Measurements from ENCODE around the gene WDR1. TPM values are rescaled to one million over a fixed set of nuclear protein-coding genes. Genes with fewer than 3 reads are reported as not detected.

Gene WDR1
- total and polyA plus RNA-seq, 2 donors (not counting 3 experiments of a cell fraction or from before 2014, with no cell fraction given), result 590 to 660 TPM

DNA sequence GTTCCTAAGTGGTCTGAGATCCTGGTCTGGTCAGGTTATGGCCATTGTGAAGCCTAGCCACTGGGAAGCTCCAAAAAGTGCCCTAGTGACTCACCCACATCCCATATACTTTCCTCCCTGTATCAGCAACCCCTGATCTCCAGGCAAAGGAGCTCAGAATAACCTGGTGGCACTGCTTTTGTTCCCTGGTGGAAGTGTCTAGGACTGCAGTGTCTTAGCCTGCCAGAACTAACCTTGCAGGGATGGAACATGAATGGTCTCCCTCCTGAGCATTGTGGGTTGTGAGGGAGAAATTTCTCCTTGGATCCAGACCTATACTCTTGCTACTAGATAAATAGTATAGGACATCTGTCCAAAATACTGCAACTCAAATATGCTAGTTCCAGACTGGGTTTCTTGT lies 27.9 kb upstream of the WDR1 start:
- Histone ChIP-seq H3K27ac (ENCODE audit: insufficient read depth, low read depth, low read length) (no peak overlapping the region), H3K4me3 (replicated peaks in 1 of 3; ENCODE audit: insufficient read depth in 1 of 3, low read depth in 1 of 3, low read length in 3 of 3) (no peak overlapping the region), H3K9ac (replicated peaks; ENCODE audit: extremely low read depth, insufficient read depth, low read length) (no peak overlapping the region), H3K4me2 (ENCODE audit: insufficient read depth, low read length) (no peak overlapping the region), H2AFZ (ENCODE audit: low read depth, low read length) (no peak overlapping the region), H3K27me3 (ENCODE audit: control insufficient read depth in 2 of 2, insufficient read depth in 2 of 2, low read length in 2 of 2) (peaks cover 7 to 17% of the 10 kb centered on the region in 2 experiments), H3K79me2 (ENCODE audit: control insufficient read depth, insufficient read depth, low read length) (no peaks in the 10 kb centered on the region), H3K9me1 (replicated peaks; ENCODE audit: control insufficient read depth, extremely low read depth, insufficient read depth, low read length) (no peaks in the 10 kb centered on the region), H3K4me1 (ENCODE audit: control insufficient read depth, extremely low read depth, insufficient read depth, low read length) (no peaks in the 10 kb centered on the region), H3K9me3 (replicated peaks; ENCODE audit: control insufficient read depth, insufficient read depth, low read length) (no peaks in the 10 kb centered on the region), H4K20me1 (replicated peaks; ENCODE audit: control insufficient read depth, extremely low read depth, insufficient read depth, low read length) (no peaks in the 10 kb centered on the region), H3K36me3 (ENCODE audit: control insufficient read depth in 2 of 2, extremely low read depth in 1 of 2, insufficient read depth in 2 of 2, low read length in 2 of 2) (no peaks in the 10 kb centered on the region)
- intact Hi-C loops (cut with micrococcal nuclease), result no loop called here
- dilution Hi-C loops (cut with MboI; ENCODE audit: extremely low pct_ligation_motif_present, low sequenced_read_pairs), result no loop called here
- DNase-seq (ENCODE audit: low read depth, low spot score) (no peak), FAIRE-seq (no peak)
- CTCF ChIA-PET, result interaction anchor here (1.1 to 2.4 kb wide), 7 partner anchors 9 to 28 kb away, joined by 3 to 12 read pairs (median 5); no protein-coding TSS in a partner anchor
- no TSS peak for BruUV-seq (replicated peaks)
- POLR2A ChIA-PET, result interaction anchor here (1.0 kb wide), 1 partner anchor 27 kb away, joined by 3 read pairs; no protein-coding TSS in a partner anchor
- TF ChIP-seq, protein P1, sequence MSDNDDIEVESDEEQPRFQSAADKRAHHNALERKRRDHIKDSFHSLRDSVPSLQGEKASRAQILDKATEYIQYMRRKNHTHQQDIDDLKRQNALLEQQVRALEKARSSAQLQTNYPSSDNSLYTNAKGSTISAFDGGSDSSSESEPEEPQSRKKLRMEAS (IDR thresholded peaks at IDR 0.05; ENCODE audit: insufficient read depth, insufficient read length), result no peak
- no peak for TF ChIP-seq GATA2 (IDR thresholded peaks at IDR 0.05; ENCODE audit: insufficient read depth, insufficient read length, low read depth, low read length)
- no peak for TF ChIP-seq EZH2 (IDR thresholded peaks at IDR 0.05; ENCODE audit: borderline replicate concordance, low read depth, low read length, severe bottlenecking)
- no peak for TF ChIP-seq FOS (IDR thresholded peaks at IDR 0.05; ENCODE audit: borderline replicate concordance, insufficient read depth, low read length)
- no peak for TF ChIP-seq POLR2A (IDR thresholded peaks at IDR 0.05; ENCODE audit: low read depth, low read length)
- TF ChIP-seq, protein P2, sequence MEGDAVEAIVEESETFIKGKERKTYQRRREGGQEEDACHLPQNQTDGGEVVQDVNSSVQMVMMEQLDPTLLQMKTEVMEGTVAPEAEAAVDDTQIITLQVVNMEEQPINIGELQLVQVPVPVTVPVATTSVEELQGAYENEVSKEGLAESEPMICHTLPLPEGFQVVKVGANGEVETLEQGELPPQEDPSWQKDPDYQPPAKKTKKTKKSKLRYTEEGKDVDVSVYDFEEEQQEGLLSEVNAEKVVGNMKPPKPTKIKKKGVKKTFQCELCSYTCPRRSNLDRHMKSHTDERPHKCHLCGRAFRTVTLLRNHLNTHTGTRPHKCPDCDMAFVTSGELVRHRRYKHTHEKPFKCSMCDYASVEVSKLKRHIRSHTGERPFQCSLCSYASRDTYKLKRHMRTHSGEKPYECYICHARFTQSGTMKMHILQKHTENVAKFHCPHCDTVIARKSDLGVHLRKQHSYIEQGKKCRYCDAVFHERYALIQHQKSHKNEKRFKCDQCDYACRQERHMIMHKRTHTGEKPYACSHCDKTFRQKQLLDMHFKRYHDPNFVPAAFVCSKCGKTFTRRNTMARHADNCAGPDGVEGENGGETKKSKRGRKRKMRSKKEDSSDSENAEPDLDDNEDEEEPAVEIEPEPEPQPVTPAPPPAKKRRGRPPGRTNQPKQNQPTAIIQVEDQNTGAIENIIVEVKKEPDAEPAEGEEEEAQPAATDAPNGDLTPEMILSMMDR (IDR thresholded peaks at IDR 0.05; ENCODE audit: extremely low read depth in 1 of 2, insufficient read depth in 1 of 2, low read depth in 1 of 2, low read length in 2 of 2), result no peak
- no peak for TF ChIP-seq POLR2AphosphoS5 (IDR thresholded peaks at IDR 0.05; ENCODE audit: insufficient read depth, low read depth, low read length)
- no peak for TF ChIP-seq MYC (IDR thresholded peaks at IDR 0.05; ENCODE audit: low read depth, low read length)
- no peak for TF ChIP-seq JUN (IDR thresholded peaks at IDR 0.05; ENCODE audit: borderline replicate concordance, insufficient read depth, insufficient read length, low read depth)
